AG04449 (cell line): ENCODE results near the gene FRS3.

Experiments
- CTCF ChIA-PET: fragments of 350-600 bp; formaldehyde crosslinking; extraction: SDS; loops from one replicate; lab custom pipeline; 2021; ENCODE audit warnings: antibody characterized with exemption; lab: Yijun Ruan, JAX
- POLR2A ChIA-PET: fragments of 400-600, 350-600 bp; formaldehyde crosslinking; extraction: SDS; loops from one replicate; lab custom pipeline; 2020; ENCODE audit warnings: antibody characterized with exemption, inconsistent platforms; lab: Yijun Ruan, JAX
- DNase-seq: peaks from one replicate; pipeline ENCODE4 v3.0.0-alpha.2; 2010; ENCODE audit warnings: low read depth, low spot score
- H3K4me3 ChIP-seq: 2 replicates; pipeline ENCODE4 v1.5.1; 2011; ENCODE audit warnings: low read depth, mild to moderate bottlenecking, control low read depth, low read length
- TF ChIP-seq, protein P1 (sequence below): IDR thresholded peaks from one replicate; pipeline ENCODE4 v1.5.1; 2011; ENCODE audit warnings: mild to moderate bottlenecking, moderate library complexity, low read length, control low read depth, inconsistent platforms; ENCODE audit not compliant: insufficient read depth; ENCODE audit errors: missing control alignments

FRS3 gene

DNA sequence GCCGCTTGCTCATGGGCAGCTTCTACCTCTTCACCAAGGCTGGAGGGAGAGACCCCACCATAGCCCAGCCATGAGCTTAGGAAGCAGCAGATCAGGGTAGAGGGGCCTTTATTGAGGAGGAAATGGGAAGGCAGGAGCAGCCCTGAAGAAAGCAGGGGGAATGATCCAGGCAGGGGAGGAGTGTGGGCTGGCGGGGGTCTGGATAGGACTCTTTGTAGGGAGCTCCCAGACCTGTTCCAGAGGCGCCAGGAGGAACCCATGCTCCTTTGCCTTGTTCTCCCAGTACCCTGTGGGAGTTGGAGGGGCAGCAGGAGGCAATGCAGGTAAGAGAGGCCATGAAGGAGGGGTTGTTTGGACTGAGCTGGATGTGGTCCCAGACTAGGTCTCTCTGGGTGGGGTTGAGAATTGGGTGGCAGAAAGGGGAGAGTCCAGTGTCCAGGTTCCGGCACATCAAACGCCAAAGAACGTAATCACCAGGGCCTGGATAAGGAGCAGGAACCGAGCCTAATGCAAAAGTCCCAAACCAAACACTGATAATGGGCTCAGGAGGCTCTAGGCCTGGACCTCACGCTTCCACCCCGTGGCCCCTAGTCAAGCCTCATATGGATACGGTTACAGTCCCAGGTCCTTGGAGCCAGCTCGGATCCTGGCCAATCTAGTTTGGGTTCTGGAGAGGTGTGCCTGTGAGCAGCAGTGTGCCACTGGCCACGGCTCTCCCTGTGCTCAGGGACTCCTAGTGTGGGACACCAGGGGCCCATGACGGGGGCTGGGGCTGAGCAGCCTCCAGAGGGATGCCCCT, 20.4 kb downstream of the FRS3 start:
- ChIA-PET CTCF (interaction anchor here (1.0 to 1.8 kb wide), 5 partner anchors 17 to 391 kb away, joined by 3 to 7 read pairs (median 4); partner anchors contain the start of gene TOMM6), POLR2A (no interaction called here)
- TF ChIP-seq, protein P1, sequence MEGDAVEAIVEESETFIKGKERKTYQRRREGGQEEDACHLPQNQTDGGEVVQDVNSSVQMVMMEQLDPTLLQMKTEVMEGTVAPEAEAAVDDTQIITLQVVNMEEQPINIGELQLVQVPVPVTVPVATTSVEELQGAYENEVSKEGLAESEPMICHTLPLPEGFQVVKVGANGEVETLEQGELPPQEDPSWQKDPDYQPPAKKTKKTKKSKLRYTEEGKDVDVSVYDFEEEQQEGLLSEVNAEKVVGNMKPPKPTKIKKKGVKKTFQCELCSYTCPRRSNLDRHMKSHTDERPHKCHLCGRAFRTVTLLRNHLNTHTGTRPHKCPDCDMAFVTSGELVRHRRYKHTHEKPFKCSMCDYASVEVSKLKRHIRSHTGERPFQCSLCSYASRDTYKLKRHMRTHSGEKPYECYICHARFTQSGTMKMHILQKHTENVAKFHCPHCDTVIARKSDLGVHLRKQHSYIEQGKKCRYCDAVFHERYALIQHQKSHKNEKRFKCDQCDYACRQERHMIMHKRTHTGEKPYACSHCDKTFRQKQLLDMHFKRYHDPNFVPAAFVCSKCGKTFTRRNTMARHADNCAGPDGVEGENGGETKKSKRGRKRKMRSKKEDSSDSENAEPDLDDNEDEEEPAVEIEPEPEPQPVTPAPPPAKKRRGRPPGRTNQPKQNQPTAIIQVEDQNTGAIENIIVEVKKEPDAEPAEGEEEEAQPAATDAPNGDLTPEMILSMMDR, result no peak
- H3K4me3 ChIP-seq, result no peak overlapping the region
- DNase-seq, result no peak

DNA sequence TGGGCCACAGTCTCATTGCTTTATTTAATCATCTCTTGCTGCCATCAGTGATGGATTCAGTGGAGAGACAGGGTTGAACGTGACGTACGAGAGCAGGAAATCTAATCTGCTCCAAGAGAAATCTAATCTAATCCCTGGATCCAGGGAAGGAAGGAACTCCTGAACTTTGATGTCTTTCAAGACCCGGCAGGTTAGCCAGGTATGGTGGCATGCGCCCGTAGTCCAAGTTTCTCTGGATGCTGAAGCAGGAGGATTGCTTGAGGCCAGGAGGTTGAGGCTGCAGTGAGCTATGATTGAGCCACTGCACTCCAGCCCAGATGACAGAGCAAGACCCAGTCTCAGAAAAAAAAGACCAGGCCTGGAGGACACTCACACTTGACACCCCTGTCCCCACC, 21.1 kb downstream of the FRS3 start:
- TF ChIP-seq, protein P1, result no peak
- no peak for DNase-seq
- ChIA-PET CTCF (interaction anchor here (1.0 to 1.8 kb wide), 4 partner anchors 17 to 75 kb away, joined by 3 to 7 read pairs (median 4); partner anchors contain the start of gene TOMM6), POLR2A (no interaction called here)
- H3K4me3 ChIP-seq, result no peak overlapping the region

DNA sequence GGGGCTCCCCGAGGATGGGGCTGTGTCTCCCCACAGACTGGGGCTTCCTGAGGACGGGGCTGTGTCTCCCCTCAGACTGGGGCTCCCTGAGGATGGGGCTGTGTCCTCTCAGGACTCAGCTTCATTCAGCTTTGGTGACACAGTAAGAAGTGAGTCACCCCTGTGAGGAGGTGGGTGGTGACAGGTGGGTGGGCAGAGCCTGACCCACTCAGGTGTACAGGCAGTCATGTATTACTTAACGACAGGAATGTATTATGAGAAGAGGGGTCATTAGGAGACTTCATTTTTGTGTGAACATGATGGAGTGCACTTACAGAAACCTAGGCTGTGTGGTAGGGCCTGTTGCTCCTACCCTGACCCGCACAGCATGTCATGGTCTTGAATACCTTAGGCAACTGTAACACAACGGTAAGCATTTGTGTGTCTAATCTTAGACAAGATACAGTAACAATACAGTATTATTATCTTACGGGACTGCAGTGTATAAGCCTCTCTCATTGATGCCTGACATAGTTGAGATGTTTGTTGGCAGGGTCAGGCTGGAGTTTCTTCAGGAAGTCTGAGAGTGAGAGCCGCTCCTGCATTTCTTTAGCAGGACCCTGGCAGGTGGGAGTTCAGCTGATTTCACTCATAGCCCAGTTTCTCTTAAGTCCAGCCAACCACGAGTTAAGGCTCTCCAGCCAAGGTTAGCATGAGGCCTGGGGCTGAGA, 21.6 kb downstream of the FRS3 start:
- ChIA-PET CTCF (interaction anchor here (1.1 to 1.8 kb wide), 3 partner anchors 18 to 75 kb away, joined by 3 to 7 read pairs (median 4); partner anchors contain the start of gene TOMM6), POLR2A (no interaction called here)
- H3K4me3 ChIP-seq, result no peak overlapping the region
- no peak for DNase-seq
- TF ChIP-seq, protein P1, result no peak

DNA sequence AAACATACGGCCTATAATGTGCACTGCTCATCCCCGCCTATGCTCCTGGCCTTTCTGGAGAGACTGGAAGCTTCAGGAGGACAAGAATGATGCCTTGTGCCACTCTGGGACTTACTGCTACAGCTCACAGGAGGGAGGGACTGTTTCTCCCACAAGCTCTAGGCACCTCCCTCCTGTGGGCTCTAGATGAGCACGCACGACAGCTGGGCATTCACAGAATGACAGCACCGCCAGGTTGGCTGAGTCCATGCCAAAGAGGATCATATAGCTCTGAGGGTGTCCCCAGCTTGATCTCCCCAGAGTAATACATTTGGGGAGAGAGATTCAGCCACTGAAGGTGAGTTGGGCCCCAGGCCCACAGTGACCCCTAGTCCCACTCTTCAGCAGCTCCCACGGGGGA, 22.4 kb downstream of the FRS3 start:
- CTCF ChIA-PET, result interaction anchor here (0.9 to 1.7 kb wide), 2 partner anchors 18 to 74 kb away, joined by 4 to 5 read pairs; no protein-coding TSS in a partner anchor

DNA sequence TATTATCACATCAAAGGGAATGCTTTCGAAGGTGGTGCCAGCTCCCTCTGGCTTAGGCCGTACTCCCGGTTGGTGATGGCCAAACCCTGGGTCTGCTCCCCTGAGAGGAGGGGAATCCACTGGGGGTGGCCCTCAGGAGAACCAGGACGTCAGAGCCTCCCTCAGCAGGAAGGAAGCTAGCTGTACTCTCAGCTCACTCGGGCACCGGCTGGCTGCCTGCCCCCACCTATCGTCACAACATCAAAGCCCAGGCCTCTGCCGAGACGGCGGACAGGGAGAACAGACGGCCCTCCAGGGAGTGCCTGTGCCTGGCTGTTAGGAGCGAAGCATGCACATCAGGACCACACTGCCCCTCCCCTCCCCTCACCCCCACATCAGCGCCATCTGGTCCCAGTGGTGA, 23.3 kb downstream of the FRS3 start:
- ChIA-PET CTCF (interaction anchor here (1.3 to 1.7 kb wide), 3 partner anchors 29 to 388 kb away, joined by 4 to 5 read pairs (median 4); no protein-coding TSS in a partner anchor), POLR2A (no interaction called here)
- no peak for DNase-seq
- TF ChIP-seq, protein P1, result no peak
- H3K4me3 ChIP-seq, result no peak overlapping the region

More for the DNA sequence above, 22.4 kb downstream of the FRS3 start:
- TF ChIP-seq, protein P1, result no peak
- POLR2A ChIA-PET, result no interaction called here
- H3K4me3 ChIP-seq, result no peak overlapping the region
- no peak for DNase-seq
